ENCODE measurements around the gene PTCHD4. TPM values are rescaled to one million over a fixed set of nuclear protein-coding genes. Genes with fewer than 3 reads are reported as not detected.

The PTCHD4 gene
- total RNA-seq, 1 experiment from 2014 or later = 0.96 TPM

GRCh38 chr6:48075181-48075580 is 35.8 kb downstream of the PTCHD4 start:
- no peak overlapping the region for H2BK120ac ChIP-seq (ENCODE audit: low read depth, low read length, poor library complexity, severe bottlenecking)
- no peak overlapping the region for H2AK5ac ChIP-seq (ENCODE audit: insufficient read length, low read length)
- H3K23me2 ChIP-seq (ENCODE audit: insufficient read length, low read depth, low read length, poor library complexity, severe bottlenecking) = no peaks in the 10 kb centered on the region
- no peak overlapping the region for H4K8ac ChIP-seq (replicated peaks; ENCODE audit: insufficient read length, low read depth, low read length)
- H3K79me2 ChIP-seq (ENCODE audit: insufficient read depth, low read length) = no peaks in the 10 kb centered on the region
- H2BK20ac ChIP-seq (ENCODE audit: low read depth, low read length, poor library complexity, severe bottlenecking) = no peak overlapping the region
- H3K27ac ChIP-seq (ENCODE audit: insufficient read length, low read depth, low read length) = no peak overlapping the region
- no peak overlapping the region for H3K23ac ChIP-seq (ENCODE audit: insufficient read length, low read depth, low read length)
- Mint-ChIP-seq H3K27me3 (ENCODE audit: low read depth) (peaks cover 11% of the 10 kb centered on the region), H3K9me3 (peaks cover 6 to 12% of the 10 kb centered on the region in 2 experiments; a peak in 4 of 5 replicates), H3K4me1 (peaks cover 12 to 15% of the 10 kb centered on the region in 2 experiments), H3K36me3 (ENCODE audit: insufficient read depth in 1 of 3, low read depth in 3 of 3) (peaks cover 0 to 9% (median 8%) of the 10 kb centered on the region in 3 experiments; a peak in 5 of 7 replicates), H3K27ac (no peak overlapping the region), H3K4me3 (no peak overlapping the region)
- no peak overlapping the region for H2BK15ac ChIP-seq (ENCODE audit: low read depth, low read length)
- H4K5ac ChIP-seq (ENCODE audit: insufficient read length, low read depth, low read length) = no peak overlapping the region
- no peaks in the 10 kb centered on the region for H4K20me1 ChIP-seq (ENCODE audit: control insufficient read depth, insufficient read depth, insufficient read length)
- H3K18ac ChIP-seq (ENCODE audit: insufficient read length, low read depth, low read length) = no peak overlapping the region
- H3K14ac ChIP-seq (ENCODE audit: insufficient read depth, low read length) = no peak overlapping the region
- no peak overlapping the region for H3K4ac ChIP-seq (ENCODE audit: low read depth, low read length)
- no peak overlapping the region for H3K56ac ChIP-seq (ENCODE audit: insufficient read length, low read depth, low read length)
- H3K9me3 ChIP-seq (ENCODE audit: control insufficient read depth, low read depth, low read length) = no peaks in the 10 kb centered on the region
- H3K27me3 ChIP-seq (ENCODE audit: insufficient read depth, low read length) = no peaks in the 10 kb centered on the region
- no peak for TF ChIP-seq CTCF (conservative IDR thresholded peaks at IDR 0.05)
- DNase-seq = no peak
- no peak overlapping the region for H2BK5ac ChIP-seq (ENCODE audit: insufficient read length, low read length)
- no peak overlapping the region for H4K91ac ChIP-seq (ENCODE audit: insufficient read length, low read depth, low read length)
- peaks cover 9% of the 10 kb centered on the region; the same call in 1 of the 2 replicates for H3K4me1 ChIP-seq (ENCODE audit: insufficient read depth, low read length)
- no peak overlapping the region for H3K9ac ChIP-seq (ENCODE audit: extremely low read depth, insufficient read length, low read length)
- no peak overlapping the region for H2BK12ac ChIP-seq (ENCODE audit: insufficient read length, low read depth, low read length)
- H3K4me2 ChIP-seq (ENCODE audit: insufficient read depth, insufficient read length, low read length) = no peak overlapping the region
- H2AFZ ChIP-seq (ENCODE audit: low read length) = no peak overlapping the region
- H3K79me1 ChIP-seq (ENCODE audit: insufficient read depth, low read depth, low read length, poor library complexity, severe bottlenecking) = no peaks in the 10 kb centered on the region
- no peak overlapping the region for H3T11ph ChIP-seq (ENCODE audit: low read length)
